ENCODE data around the gene ARMC2.

- TF ChIP-seq ZNF274 (IDR thresholded peaks at IDR 0.05; ENCODE audit: low read depth, low read length) (no peak), SUZ12 (IDR thresholded peaks at IDR 0.05; ENCODE audit: extremely low read depth, insufficient read depth, insufficient read length) (no peak)
Measured at GRCh38 chr6:108799354-108799717, 48.9 kb upstream of the ARMC2 start.

All from NT2/D1 (cell line).